Endothelial cell (in vitro differentiated cells): ENCODE measurements around the gene CDK6. TPM values are rescaled to one million over a fixed set of nuclear protein-coding genes. Genes with fewer than 3 reads are reported as not detected.

Source experiments
- DNase-seq: peaks from one replicate; pipeline ENCODE4 v3.0.0; 2021; ENCODE audit warnings: low spot score
- H3K27ac Mint-ChIP-seq: one replicate; pipeline ENCODE4 v1.8.0; 2021; ENCODE audit warnings: mixed read lengths, inconsistent platforms; ENCODE audit not compliant: unreplicated experiment
- H3K27me3 Mint-ChIP-seq: one replicate; pipeline ENCODE4 v1.8.0; 2021; ENCODE audit warnings: mild to moderate bottlenecking, moderate library complexity, mixed read lengths, inconsistent platforms; ENCODE audit not compliant: unreplicated experiment
- H3K36me3 Mint-ChIP-seq: one replicate; pipeline ENCODE4 v1.8.0; 2021; ENCODE audit warnings: mild to moderate bottlenecking, low read depth, mixed read lengths, inconsistent platforms; ENCODE audit not compliant: unreplicated experiment
- H3K4me1 Mint-ChIP-seq: one replicate; pipeline ENCODE4 v1.8.0; 2021; ENCODE audit warnings: mild to moderate bottlenecking, mixed read lengths, inconsistent platforms; ENCODE audit not compliant: unreplicated experiment
- H3K4me3 Mint-ChIP-seq: one replicate; pipeline ENCODE4 v1.8.0; 2021; ENCODE audit warnings: mild to moderate bottlenecking, mixed read lengths, inconsistent platforms; ENCODE audit not compliant: unreplicated experiment
- H3K9me3 Mint-ChIP-seq: one replicate; pipeline ENCODE4 v1.8.0; 2021; ENCODE audit warnings: mixed read lengths, inconsistent platforms; ENCODE audit not compliant: unreplicated experiment
- CTCF ChIP-seq: fragments of 200-600 bp; sonication (generic); IDR thresholded peaks from one replicate; pipeline ENCODE4 v1.5.0; 2021; ENCODE audit warnings: antibody characterized with exemption; ENCODE audit not compliant: unreplicated experiment
- total RNA-seq: library from RNA; stranded (reverse); fragmentation: NEBNext Ultra II Directional; extraction: Animal tissue kit (Norgen Biotek cat#: 25700); gene quantifications from one replicate; pipeline ENCODE4 v1.2.1, GENCODE V29; 2021; ENCODE audit not compliant: unreplicated experiment

The CDK6 gene
- total RNA-seq, 1 donor from 2014 or later: 32.6 TPM

GRCh38 chr7:92634924-92635519 is 201.4 kb downstream of the CDK6 start:
- Mint-ChIP-seq H3K36me3 (no peaks in the 10 kb centered on the region), H3K27ac (no peak overlapping the region), H3K27me3 (peaks cover 6% of the 10 kb centered on the region), H3K4me3 (no peak overlapping the region), H3K4me1 (peaks cover 16% of the 10 kb centered on the region), H3K9me3 (no peaks in the 10 kb centered on the region)
- no peak for DNase-seq
- TF ChIP-seq CTCF: no peak

DNA sequence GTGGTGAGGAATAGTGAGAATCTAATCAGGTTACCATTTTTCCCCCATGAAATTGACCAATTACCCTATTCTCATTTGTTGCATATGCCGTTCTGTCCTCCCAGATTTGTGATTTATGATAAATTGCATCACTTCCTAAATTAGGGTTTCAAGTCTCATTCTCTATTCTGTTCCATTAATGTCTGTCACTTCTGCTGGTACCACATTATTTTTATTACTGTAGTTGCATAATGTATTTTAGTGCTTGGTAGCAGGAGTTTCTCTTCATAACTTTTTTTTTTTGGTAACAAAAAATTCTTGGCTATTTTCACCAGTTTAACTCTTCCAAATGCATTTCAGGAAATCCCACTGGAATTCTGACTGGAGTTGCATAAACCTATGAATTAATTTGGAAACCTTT is 202.2 kb downstream of the CDK6 start:
- peaks cover 16% of the 10 kb centered on the region for H3K4me1 Mint-ChIP-seq
- no peaks in the 10 kb centered on the region for H3K36me3 Mint-ChIP-seq
- H3K4me3 Mint-ChIP-seq: no peak overlapping the region
- peaks cover 6% of the 10 kb centered on the region for H3K27me3 Mint-ChIP-seq
- no peak for TF ChIP-seq CTCF
- peak overlapping the region; percentile 62 for H3K27ac Mint-ChIP-seq
- no peaks in the 10 kb centered on the region for H3K9me3 Mint-ChIP-seq
- no peak for DNase-seq

- peak overlapping the region; percentile 82 for H3K27ac Mint-ChIP-seq
- DNase-seq: peak; percentile 11
- no peak for TF ChIP-seq CTCF
- no peak overlapping the region for H3K4me3 Mint-ChIP-seq
- H3K9me3 Mint-ChIP-seq: no peaks in the 10 kb centered on the region
- peaks cover 4% of the 10 kb centered on the region for H3K36me3 Mint-ChIP-seq
- H3K27me3 Mint-ChIP-seq: peaks cover 6% of the 10 kb centered on the region
- H3K4me1 Mint-ChIP-seq: peaks cover 16% of the 10 kb centered on the region
These were observed 203.0 kb downstream of the CDK6 start for GRCh38 chr7:92633211-92633906.

- peak overlapping the region; percentile 82 for H3K27ac Mint-ChIP-seq
- H3K9me3 Mint-ChIP-seq: no peaks in the 10 kb centered on the region
- no peak for DNase-seq
- peaks cover 7% of the 10 kb centered on the region for H3K36me3 Mint-ChIP-seq
- peaks cover 16% of the 10 kb centered on the region for H3K4me1 Mint-ChIP-seq
- no peak for TF ChIP-seq CTCF
- no peak overlapping the region for H3K4me3 Mint-ChIP-seq
- H3K27me3 Mint-ChIP-seq: peaks cover 6% of the 10 kb centered on the region
These were observed 203.6 kb downstream of the CDK6 start for GRCh38 chr7:92632791-92633190.

DNA sequence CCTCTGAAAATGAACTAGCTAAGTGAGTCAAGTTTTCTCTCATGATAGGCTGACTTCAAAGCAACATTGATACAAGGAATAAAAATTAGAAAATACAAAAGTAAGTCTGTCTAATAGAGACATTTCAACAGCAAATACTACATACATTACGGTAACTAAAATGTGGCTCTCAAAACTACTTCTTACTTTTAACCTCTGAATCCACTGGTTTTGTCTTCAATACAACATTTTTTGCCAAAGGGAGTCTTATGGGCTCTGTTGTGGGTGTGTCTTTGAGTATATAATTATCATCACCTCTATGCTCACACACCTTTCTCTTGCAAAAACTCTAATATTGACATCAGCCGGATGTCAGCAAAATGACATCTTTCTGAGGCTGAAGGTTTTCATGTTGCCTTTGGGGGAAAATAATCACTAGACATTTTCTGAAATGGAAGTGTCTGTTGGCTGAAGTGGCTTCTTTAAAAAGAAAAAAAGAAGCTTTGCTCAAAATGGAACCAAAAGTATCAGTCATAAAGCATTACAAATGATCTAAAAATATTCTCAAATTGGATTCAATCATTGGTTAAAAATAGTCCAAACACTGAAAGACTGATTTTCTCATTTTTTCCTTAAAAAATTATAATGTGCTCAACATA is 204.4 kb downstream of the CDK6 start:
- peaks cover 6% of the 10 kb centered on the region for H3K27me3 Mint-ChIP-seq
- no peaks in the 10 kb centered on the region for H3K9me3 Mint-ChIP-seq
- no peak overlapping the region for H3K4me3 Mint-ChIP-seq
- TF ChIP-seq CTCF: no peak
- peaks cover 7% of the 10 kb centered on the region for H3K36me3 Mint-ChIP-seq
- no peak for DNase-seq
- peaks cover 16% of the 10 kb centered on the region for H3K4me1 Mint-ChIP-seq
- H3K27ac Mint-ChIP-seq: no peak overlapping the region
